HepG2 (cell line): ENCODE results near the gene SNX12. TPM values are rescaled to one million over a fixed set of nuclear protein-coding genes. Genes with fewer than 3 reads are reported as not detected.

ENCODE experiments used
- ATAC-seq: fragments of 200-7000 bp; cut with Tn5 transposase; 3 replicates; pipeline ENCODE4 v1.9.1; 2020; ENCODE audit warnings: mild to moderate bottlenecking, moderate library complexity
- BruUV-seq: library from RNA; stranded (reverse); fragments of 400-500 nt; replicated peaks from 2 replicates; lab custom pipeline; 2021; lab: Mats Ljungman, UMichigan
- CTCF ChIA-PET: fragments of 300-600 bp; formaldehyde crosslinking; extraction: SDS; loops from one replicate; lab custom pipeline; 2021; ENCODE audit warnings: low total read pairs, inconsistent platforms, low intra/inter-chr PET ratio; lab: Yijun Ruan, JAX
- POLR2A ChIA-PET: fragments of 350-600 bp; sonication (Branson Sonifier 250); formaldehyde crosslinking; loops from one replicate; lab custom pipeline; 2020; ENCODE audit warnings: antibody characterized with exemption, inconsistent platforms; lab: Yijun Ruan, JAX
- DNase-seq: peaks from one replicate; pipeline ENCODE4 v3.0.0-alpha.2; 2015; ENCODE audit warnings: low spot score
- FAIRE-seq: peaks from 3 replicates; lab custom pipeline; 2011; peaks lifted over from hg19 to GRCh38; lab: Jason Lieb, UNC
- H2AFZ ChIP-seq: one replicate; pipeline ENCODE4 v1.6.1; 2011; ENCODE audit warnings: low read length, inconsistent platforms
- H3K27ac ChIP-seq: fragments of 300-600 bp; 3 replicates; pipeline ENCODE4 v1.8.0; 2011; ENCODE audit warnings: mixed run types, mild to moderate bottlenecking, mixed read lengths, low read length, inconsistent platforms; ENCODE audit not compliant: insufficient read depth; ENCODE audit errors: extremely low read length
- H3K27me3 ChIP-seq, 2 experiments: fragments of 200-600 bp in 1 of 2; 2 replicates in 1 of 2; 3 replicates in 1 of 2; pipeline versions ENCODE4 v1.6.0 to v1.8.0; 2011; ENCODE audit warnings: low read length in 2 of 2, mild to moderate bottlenecking in 2 of 2, moderate library complexity in 2 of 2, inconsistent platforms in 1 of 2; ENCODE audit not compliant: insufficient read depth in 2 of 2, control insufficient read depth in 1 of 2
- H3K36me3 ChIP-seq, 2 experiments: fragments of 200-600 bp in 1 of 2; replicated peaks in 1 of 2; 2 replicates in 1 of 2; 3 replicates in 1 of 2; pipeline versions ENCODE4 v1.5.1 to v1.8.0; 2011; ENCODE audit warnings: low read length in 2 of 2, inconsistent platforms in 1 of 2; ENCODE audit not compliant: insufficient read depth in 2 of 2, control insufficient read depth in 1 of 2
- H3K4me1 ChIP-seq: 2 replicates; pipeline ENCODE4 v1.5.1; 2012; ENCODE audit warnings: low read length, inconsistent platforms; ENCODE audit not compliant: insufficient read depth
- H3K4me2 ChIP-seq: 2 replicates; pipeline ENCODE4 v1.6.0; 2011; ENCODE audit warnings: low read depth, low read length, inconsistent platforms
- H3K4me3 ChIP-seq, 3 experiments: fragments of 200-600 bp in 1 of 3; sonication (generic), shearing (Covaris generic) in 1 of 3; replicated peaks in 1 of 3; 2 replicates each; pipeline ENCODE4 v1.5.1; 2011 to 2016; ENCODE audit warnings: low read length in 3 of 3, inconsistent platforms in 2 of 3, low read depth in 2 of 3, mild to moderate bottlenecking in 2 of 3, control low read depth in 1 of 3, mixed read lengths in 1 of 3; ENCODE audit not compliant: insufficient read depth in 1 of 3
- H3K79me2 ChIP-seq: one replicate; pipeline ENCODE4 v1.6.1; 2011; ENCODE audit warnings: low read length, inconsistent platforms; ENCODE audit not compliant: insufficient read depth
- H3K9ac ChIP-seq: 2 replicates; pipeline ENCODE4 v1.6.0; 2011; ENCODE audit warnings: mild to moderate bottlenecking, low read depth, low read length, inconsistent platforms; ENCODE audit not compliant: insufficient read depth
- H3K9me3 ChIP-seq: 2 replicates; pipeline ENCODE4 v1.5.1; 2012; ENCODE audit warnings: mild to moderate bottlenecking, low read length
- H4K20me1 ChIP-seq: 2 replicates; pipeline ENCODE4 v1.6.0; 2011; ENCODE audit warnings: inconsistent platforms, mild to moderate bottlenecking, low read length, moderate library complexity; ENCODE audit not compliant: insufficient read depth
- BRD4 ChIP-seq: sonication (generic); formaldehyde crosslinking; IDR thresholded peaks from 2 replicates; pipeline ENCODE4 v1.4.0; 2020; ENCODE audit warnings: missing genetic modification reagents
- HOXA7 ChIP-seq: sonication (generic); formaldehyde crosslinking; IDR thresholded peaks from 2 replicates; pipeline ENCODE4 v1.8.1; 2022; ENCODE audit warnings: mild to moderate bottlenecking, missing genetic modification reagents, moderate library complexity
- MAF1 ChIP-seq: sonication (generic); formaldehyde crosslinking; IDR thresholded peaks from 2 replicates; pipeline ENCODE4 v1.5.0; 2020; ENCODE audit warnings: missing genetic modification reagents, borderline replicate concordance
- MTF1 ChIP-seq: sonication (generic); formaldehyde crosslinking; IDR thresholded peaks from 2 replicates; pipeline ENCODE4 v1.5.0; 2020; ENCODE audit warnings: missing genetic modification reagents
- NFRKB ChIP-seq: fragments of 450-650 bp; IDR thresholded peaks from 2 replicates; pipeline ENCODE4 v1.6.1; 2017
- PHB2 ChIP-seq: fragments of 450-650 bp; IDR thresholded peaks from 2 replicates; pipeline ENCODE4 v1.6.1; 2018; ENCODE audit not compliant: partially characterized antibody
- RCOR2 ChIP-seq: IDR thresholded peaks from 2 replicates; pipeline ENCODE4 v1.6.1; 2016; ENCODE audit warnings: missing biosample characterization, missing genetic modification reagents
- SMAD9 ChIP-seq: sonication (generic); formaldehyde crosslinking; IDR thresholded peaks from 2 replicates; pipeline ENCODE4 v1.5.1; 2020; ENCODE audit warnings: mild to moderate bottlenecking, missing genetic modification reagents
- SP140L ChIP-seq: sonication (generic); formaldehyde crosslinking; IDR thresholded peaks from 2 replicates; pipeline ENCODE4 v1.4.0; 2020; ENCODE audit warnings: missing genetic modification reagents, borderline replicate concordance
- ZBTB21 ChIP-seq: sonication (generic); formaldehyde crosslinking; IDR thresholded peaks from 2 replicates; pipeline ENCODE4 v1.4.0; 2020; ENCODE audit warnings: missing genetic modification reagents
- ZFP1 ChIP-seq: IDR thresholded peaks from 2 replicates; pipeline ENCODE4 v1.6.1; 2016
- ZNF136 ChIP-seq: sonication (generic); formaldehyde crosslinking; IDR thresholded peaks from 2 replicates; pipeline ENCODE4 v1.8.1; 2022; ENCODE audit warnings: low read depth, mild to moderate bottlenecking, moderate library complexity, missing genetic modification reagents
- ZNF674 ChIP-seq: sonication (generic); formaldehyde crosslinking; IDR thresholded peaks from 2 replicates; pipeline ENCODE4 v1.5.0; 2020; ENCODE audit warnings: low read depth, mild to moderate bottlenecking, missing genetic modification reagents
- WGBS: methylation state at CpG from one replicate; pipeline ENCODE4 v1.1.6; 2017; ENCODE audit warnings: low lambda C conversion rate; 5-methylcytosine and 5-hydroxymethylcytosine counted together
- in situ Hi-C: cut with HindIII; loops from 2 replicates; pipeline ENCODE4 v1.10.0; 2017; ENCODE audit warnings: low pct_unique_long_range_greater_than_20kb; ENCODE audit not compliant: extremely low pct_ligation_motif_present
- intact Hi-C: fragments of 100-400 bp; cut with micrococcal nuclease; formaldehyde crosslinking; loops from one replicate; pipeline ENCODE4 v1.10.0; 2022; ENCODE audit not compliant: unreplicated experiment
- polyA plus RNA-seq, 8 experiments: library from polyadenylated mRNA; depleted of rRNA in 3 of 8; stranded (reverse) in 7 of 8; unstranded in 1 of 8; fragments of >200 nt; fragmentation: Illumina TruSeq in 4 of 8; extraction: Trizol in 4 of 8; gene quantifications; 2 replicates each; pipeline versions ENCODE4 v1.2.1 to v1.2.3, GENCODE V29; 2011 to 2016; ENCODE audit warnings: low read depth in 4 of 8, missing spikeins in 1 of 8, mixed read lengths in 1 of 8; ENCODE audit not compliant: insufficient read depth in 1 of 8
- total RNA-seq, 5 experiments: library from RNA; depleted of rRNA; stranded (reverse); fragments of >200 nt; fragmentation: Illumina TruSeq; extraction: Trizol; gene quantifications; 2 replicates each; pipeline ENCODE4 v1.2.3, GENCODE V29; 2016; ENCODE audit warnings: low read depth in 1 of 5
- TF ChIP-seq, protein P1 (sequence below): sonication (generic); formaldehyde crosslinking; IDR thresholded peaks from 2 replicates; pipeline ENCODE4 v1.4.0; 2020; ENCODE audit warnings: missing genetic modification reagents, borderline replicate concordance
- TF ChIP-seq, protein P2 (sequence below), 2 experiments: fragments of 450-650 bp in 1 of 2; sonication (generic) in 1 of 2; formaldehyde crosslinking; IDR thresholded peaks; 2 replicates each; pipeline versions ENCODE4 v1.5.0 to v1.8.0; 2020 to 2022; ENCODE audit warnings: mild to moderate bottlenecking in 1 of 2, missing genetic modification reagents in 1 of 2
- TF ChIP-seq, protein P3 (sequence below): sonication (generic); formaldehyde crosslinking; IDR thresholded peaks from 2 replicates; pipeline ENCODE4 v1.8.1; 2023; ENCODE audit warnings: mild to moderate bottlenecking, moderate library complexity, missing genetic modification reagents
- TF ChIP-seq, protein P4 (sequence below): sonication (generic); formaldehyde crosslinking; IDR thresholded peaks from 2 replicates; pipeline ENCODE4 v1.5.0; 2020; ENCODE audit warnings: missing genetic modification reagents
- TF ChIP-seq, protein P5 (sequence below): sonication (generic); formaldehyde crosslinking; IDR thresholded peaks from 2 replicates; pipeline ENCODE4 v1.4.0; 2020; ENCODE audit warnings: mild to moderate bottlenecking, missing genetic modification reagents
- TF ChIP-seq, protein P6 (sequence below): sonication (generic); formaldehyde crosslinking; conservative IDR thresholded peaks from 2 replicates; pipeline ENCODE4 v1.8.0; 2022; ENCODE audit warnings: mild to moderate bottlenecking, moderate library complexity, missing genetic modification reagents

Gene SNX12
- total and polyA plus RNA-seq, 2 of the 13 experiments (the other 11 are each of a cell fraction or from before 2014, with no cell fraction given), result 30.3 to 42.2 TPM

DNA sequence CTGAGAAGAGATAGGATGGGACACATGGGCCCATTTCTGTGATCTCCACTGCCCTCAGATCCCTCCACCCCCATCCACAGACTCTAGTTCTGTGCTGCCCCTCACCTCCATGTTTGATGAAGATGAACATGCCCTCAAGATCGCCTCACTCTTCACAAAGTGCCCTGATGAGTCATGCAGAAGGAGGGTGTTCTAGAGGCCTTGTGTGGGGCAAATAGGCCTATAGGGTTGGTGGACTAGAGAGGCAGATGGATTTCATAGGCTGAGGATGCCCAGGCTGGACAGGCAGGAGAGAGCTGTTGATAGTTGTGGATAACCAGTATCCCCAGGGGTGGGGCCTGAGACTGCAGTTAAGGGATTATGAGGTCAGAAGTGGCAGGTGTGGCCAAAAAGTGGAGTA lies 38.3 kb upstream of the SNX12 start, which contains the start of gene CXorf65:
TSS of gene CXorf65 (minus strand) at position 314 of the 400 bp plus-strand sequence. CDS start at position 130, 184 bp downstream.
- H3K9ac ChIP-seq, result no peak within 1 kb of the TSS
- H3K9me3 ChIP-seq, result no peaks in the 10 kb centered on the region
- no peak within 1 kb of the TSS for H3K4me3 ChIP-seq
- WGBS, result 100% methylated on average over 1 of the region's 1 CpG
- peaks cover 23% of the 10 kb centered on the region for H3K4me1 ChIP-seq
- no peak within 1 kb of the TSS for H3K27ac ChIP-seq
- H2AFZ ChIP-seq, result no peak within 1 kb of the TSS
- TF ChIP-seq, protein P1, sequence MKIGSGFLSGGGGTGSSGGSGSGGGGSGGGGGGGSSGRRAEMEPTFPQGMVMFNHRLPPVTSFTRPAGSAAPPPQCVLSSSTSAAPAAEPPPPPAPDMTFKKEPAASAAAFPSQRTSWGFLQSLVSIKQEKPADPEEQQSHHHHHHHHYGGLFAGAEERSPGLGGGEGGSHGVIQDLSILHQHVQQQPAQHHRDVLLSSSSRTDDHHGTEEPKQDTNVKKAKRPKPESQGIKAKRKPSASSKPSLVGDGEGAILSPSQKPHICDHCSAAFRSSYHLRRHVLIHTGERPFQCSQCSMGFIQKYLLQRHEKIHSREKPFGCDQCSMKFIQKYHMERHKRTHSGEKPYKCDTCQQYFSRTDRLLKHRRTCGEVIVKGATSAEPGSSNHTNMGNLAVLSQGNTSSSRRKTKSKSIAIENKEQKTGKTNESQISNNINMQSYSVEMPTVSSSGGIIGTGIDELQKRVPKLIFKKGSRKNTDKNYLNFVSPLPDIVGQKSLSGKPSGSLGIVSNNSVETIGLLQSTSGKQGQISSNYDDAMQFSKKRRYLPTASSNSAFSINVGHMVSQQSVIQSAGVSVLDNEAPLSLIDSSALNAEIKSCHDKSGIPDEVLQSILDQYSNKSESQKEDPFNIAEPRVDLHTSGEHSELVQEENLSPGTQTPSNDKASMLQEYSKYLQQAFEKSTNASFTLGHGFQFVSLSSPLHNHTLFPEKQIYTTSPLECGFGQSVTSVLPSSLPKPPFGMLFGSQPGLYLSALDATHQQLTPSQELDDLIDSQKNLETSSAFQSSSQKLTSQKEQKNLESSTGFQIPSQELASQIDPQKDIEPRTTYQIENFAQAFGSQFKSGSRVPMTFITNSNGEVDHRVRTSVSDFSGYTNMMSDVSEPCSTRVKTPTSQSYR (CRISPR knock-in tag), result no peak
- TF ChIP-seq HOXA7 (CRISPR knock-in tag) (no peak), ZNF674 (CRISPR knock-in tag) (no peak), PHB2 (no peak), RCOR2 (no peak), ZFP1 (CRISPR knock-in tag) (no peak), MAF1 (CRISPR knock-in tag) (no peak), MTF1 (CRISPR knock-in tag) (no peak), ZBTB21 (CRISPR knock-in tag) (no peak), SP140L (CRISPR knock-in tag) (no peak), SMAD9 (CRISPR knock-in tag) (no peak), ZNF136 (CRISPR knock-in tag) (no peak), BRD4 (CRISPR knock-in tag) (no peak), NFRKB (no peak)
- TF ChIP-seq, protein P2, sequence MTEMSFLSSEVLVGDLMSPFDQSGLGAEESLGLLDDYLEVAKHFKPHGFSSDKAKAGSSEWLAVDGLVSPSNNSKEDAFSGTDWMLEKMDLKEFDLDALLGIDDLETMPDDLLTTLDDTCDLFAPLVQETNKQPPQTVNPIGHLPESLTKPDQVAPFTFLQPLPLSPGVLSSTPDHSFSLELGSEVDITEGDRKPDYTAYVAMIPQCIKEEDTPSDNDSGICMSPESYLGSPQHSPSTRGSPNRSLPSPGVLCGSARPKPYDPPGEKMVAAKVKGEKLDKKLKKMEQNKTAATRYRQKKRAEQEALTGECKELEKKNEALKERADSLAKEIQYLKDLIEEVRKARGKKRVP (CRISPR knock-in tag; IDR thresholded peaks at IDR 0.05), result no peak
- TF ChIP-seq, protein P3, sequence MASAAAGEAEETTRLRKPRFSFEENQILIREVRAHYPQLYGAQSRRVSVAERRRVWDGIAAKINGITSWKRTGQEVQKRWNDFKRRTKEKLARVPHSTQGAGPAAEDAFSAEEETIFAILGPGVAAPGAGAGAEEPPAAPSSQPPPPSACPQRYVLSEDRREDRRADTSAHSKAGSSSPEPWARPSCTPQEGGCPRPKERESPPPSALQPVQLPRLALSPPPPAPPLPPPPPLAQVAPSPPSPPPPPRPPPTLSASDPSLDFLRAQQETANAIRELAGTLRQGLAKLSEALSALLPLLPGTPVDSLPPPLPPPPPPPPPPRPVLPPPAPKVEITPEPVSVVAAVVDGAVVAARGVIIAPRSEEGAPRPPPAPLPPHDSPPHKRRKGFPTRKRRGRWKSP (CRISPR knock-in tag), result no peak
- TF ChIP-seq, protein P4, sequence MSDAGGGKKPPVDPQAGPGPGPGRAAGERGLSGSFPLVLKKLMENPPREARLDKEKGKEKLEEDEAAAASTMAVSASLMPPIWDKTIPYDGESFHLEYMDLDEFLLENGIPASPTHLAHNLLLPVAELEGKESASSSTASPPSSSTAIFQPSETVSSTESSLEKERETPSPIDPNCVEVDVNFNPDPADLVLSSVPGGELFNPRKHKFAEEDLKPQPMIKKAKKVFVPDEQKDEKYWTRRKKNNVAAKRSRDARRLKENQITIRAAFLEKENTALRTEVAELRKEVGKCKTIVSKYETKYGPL, result no peak
- TF ChIP-seq, protein P5, sequence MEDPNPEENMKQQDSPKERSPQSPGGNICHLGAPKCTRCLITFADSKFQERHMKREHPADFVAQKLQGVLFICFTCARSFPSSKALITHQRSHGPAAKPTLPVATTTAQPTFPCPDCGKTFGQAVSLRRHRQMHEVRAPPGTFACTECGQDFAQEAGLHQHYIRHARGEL (CRISPR knock-in tag), result no peak
- TF ChIP-seq, protein P6, sequence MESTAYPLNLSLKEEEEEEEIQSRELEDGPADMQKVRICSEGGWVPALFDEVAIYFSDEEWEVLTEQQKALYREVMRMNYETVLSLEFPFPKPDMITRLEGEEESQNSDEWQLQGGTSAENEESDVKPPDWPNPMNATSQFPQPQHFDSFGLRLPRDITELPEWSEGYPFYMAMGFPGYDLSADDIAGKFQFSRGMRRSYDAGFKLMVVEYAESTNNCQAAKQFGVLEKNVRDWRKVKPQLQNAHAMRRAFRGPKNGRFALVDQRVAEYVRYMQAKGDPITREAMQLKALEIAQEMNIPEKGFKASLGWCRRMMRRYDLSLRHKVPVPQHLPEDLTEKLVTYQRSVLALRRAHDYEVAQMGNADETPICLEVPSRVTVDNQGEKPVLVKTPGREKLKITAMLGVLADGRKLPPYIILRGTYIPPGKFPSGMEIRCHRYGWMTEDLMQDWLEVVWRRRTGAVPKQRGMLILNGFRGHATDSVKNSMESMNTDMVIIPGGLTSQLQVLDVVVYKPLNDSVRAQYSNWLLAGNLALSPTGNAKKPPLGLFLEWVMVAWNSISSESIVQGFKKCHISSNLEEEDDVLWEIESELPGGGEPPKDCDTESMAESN (CRISPR knock-in tag), result no peak
- no peaks in the 10 kb centered on the region for H3K36me3 ChIP-seq
- in situ Hi-C loops, result no loop called here
- ATAC-seq, result no peak
- FAIRE-seq, result no peak
- BruUV-seq, result no TSS peak
- H3K79me2 ChIP-seq, result no peaks in the 10 kb centered on the region
- H4K20me1 ChIP-seq, result no peaks in the 10 kb centered on the region
- no peak for DNase-seq
- ChIA-PET CTCF (no interaction called here), POLR2A (interaction anchor here (0.8 kb wide), 1 partner anchor 12 kb away, joined by 3 read pairs; the partner anchor contains the start of gene MED12)
- intact Hi-C loops, result no loop called here
- no peaks in the 10 kb centered on the region for H3K27me3 ChIP-seq
- H3K4me2 ChIP-seq, result no peak within 1 kb of the TSS
